NAMALWA (cell line): ENCODE measurements around the gene TENT5C.

Experiments used
- DNase-seq: peaks from one replicate; pipeline ENCODE4 v3.0.0-alpha.2; 2015; ENCODE audit warnings: low spot score

TENT5C gene

GRCh38 chr1:117613969-117614729 lies 8.3 kb downstream of the TENT5C start:
- DNase-seq = no peak

DNA sequence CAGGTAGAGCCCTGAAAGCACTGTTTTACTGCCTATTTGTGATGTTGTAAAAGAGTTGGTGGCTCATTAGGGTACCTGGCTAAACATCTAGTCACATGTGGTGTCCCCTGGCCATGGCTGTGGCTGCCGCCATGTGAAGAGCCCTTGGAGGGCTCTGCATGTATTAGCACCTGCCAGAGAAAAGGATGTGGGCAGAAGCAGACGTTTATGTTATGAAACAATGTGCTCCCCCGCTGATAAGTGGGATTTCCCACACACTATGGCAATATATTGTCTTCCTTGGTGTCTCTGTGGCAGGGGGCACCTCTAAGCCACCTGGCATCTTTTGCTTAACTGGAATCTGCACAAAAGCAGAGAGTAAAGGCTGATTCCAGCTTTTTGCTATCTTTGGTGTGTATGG lies 9.6 kb downstream of the TENT5C start:
- no peak for DNase-seq

- DNase-seq = no peak
These were observed 10.5 kb downstream of the TENT5C start for GRCh38 chr1:117616356-117616755.

GRCh38 chr1:117616967-117617366 lies 11.1 kb downstream of the TENT5C start:
- no peak for DNase-seq

DNA sequence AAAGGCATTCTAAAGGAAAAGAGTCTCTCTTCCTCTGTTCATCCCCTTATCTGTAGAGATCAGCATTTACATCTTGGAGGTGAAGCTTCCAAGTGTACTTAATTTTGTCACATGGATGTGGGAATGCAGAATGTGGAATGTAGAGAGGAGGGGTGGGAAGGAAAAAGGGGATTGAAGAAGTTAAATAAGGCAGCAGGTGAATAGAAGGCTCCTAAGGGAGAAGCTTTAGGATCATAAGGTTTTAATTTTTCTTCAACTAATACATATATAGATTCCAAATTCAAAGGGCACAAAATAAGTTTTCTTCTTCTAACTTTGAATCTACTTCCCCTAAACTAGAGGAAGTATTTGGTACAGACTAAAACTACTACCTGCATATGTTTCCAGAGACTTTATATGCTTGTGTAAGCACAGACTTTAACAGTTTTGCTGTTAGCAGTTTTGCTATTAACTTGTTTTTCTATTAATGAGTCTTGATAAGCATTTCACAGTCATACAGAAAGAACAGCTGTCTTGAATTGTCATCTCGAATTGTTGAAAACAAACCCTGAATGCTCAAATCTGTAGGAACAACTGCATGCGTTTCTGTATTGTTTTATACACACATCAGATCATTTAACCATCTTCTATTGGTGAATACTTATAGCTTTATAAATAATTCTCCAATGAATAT lies 12.7 kb downstream of the TENT5C start:
- DNase-seq = no peak

- no peak for DNase-seq
These were observed 14.6 kb downstream of the TENT5C start for GRCh38 chr1:117620440-117620839.

GRCh38 chr1:117621316-117621715 lies 15.5 kb downstream of the TENT5C start:
- DNase-seq = no peak

DNA sequence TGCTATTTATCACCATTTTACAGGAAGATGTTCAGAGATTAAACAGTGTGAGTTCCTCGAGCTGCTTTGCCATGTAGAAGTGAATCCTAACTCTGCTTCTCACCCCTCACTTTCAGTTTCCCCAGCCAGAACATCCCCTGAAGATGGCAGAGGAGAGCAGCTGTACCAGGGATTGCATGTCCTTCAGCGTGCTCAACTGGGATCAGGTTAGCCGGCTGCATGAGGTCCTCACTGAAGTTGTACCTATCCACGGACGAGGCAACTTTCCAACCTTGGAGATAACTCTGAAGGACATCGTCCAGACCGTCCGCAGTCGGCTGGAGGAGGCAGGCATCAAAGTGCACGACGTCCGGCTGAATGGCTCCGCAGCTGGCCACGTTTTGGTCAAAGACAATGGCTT lies 16.9 kb downstream of the TENT5C start:
- no peak for DNase-seq

- DNase-seq = no peak
These were observed 17.3 kb downstream of the TENT5C start for GRCh38 chr1:117623141-117623540.

DNA sequence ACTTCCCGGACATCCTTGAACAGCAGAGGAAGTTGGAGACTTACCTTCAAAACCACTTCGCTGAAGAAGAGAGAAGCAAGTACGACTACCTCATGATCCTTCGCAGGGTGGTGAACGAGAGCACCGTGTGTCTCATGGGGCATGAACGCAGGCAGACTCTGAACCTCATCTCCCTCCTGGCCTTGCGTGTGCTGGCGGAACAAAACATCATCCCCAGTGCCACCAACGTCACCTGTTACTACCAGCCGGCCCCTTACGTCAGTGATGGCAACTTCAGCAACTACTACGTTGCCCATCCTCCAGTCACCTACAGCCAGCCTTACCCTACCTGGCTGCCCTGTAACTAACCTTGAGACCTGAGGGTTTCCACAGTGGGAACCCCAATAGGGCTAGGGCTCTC lies 17.9 kb downstream of the TENT5C start:
- DNase-seq = no peak

GRCh38 chr1:117627546-117628130 lies 21.8 kb downstream of the TENT5C start:
- no peak for DNase-seq

- DNase-seq = no peak
These were observed 22.5 kb downstream of the TENT5C start for GRCh38 chr1:117628343-117628742.

DNA sequence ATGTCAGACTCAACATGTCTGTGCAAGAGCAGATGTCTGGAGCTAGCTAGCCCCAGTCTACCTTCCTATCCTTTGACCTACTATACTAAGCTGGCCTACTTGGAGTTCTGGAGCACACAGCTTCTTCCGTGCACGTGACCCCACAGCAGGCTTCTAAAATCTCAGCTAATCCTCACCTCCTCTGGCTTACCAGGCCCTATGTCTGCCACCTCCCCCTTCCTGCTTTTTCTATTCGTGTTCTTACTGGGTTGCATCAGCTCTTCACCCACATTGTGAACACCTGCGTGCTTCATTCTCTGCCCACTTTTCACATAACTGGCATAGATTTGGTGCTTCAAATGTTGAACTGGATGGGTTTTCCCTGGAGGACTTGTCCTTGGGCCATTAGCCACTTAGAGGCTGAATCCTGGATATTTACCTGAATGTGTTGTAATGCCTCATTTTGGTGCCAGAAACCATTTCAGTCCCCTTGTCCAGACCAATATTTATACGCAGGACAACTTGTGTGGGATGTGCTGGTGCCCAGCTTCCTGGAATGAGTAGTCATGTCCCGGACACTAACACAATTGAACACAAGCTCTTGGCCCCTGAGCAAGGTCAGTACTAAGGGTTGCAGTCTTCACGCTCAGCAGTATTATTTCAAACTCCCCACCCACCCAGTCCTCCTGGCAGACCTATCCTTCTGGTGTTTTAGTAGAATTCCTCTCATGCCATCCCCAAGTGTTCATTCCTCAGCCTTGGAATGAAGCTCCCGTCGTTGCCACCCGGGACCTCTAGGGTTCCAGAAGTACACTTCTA lies 24.0 kb downstream of the TENT5C start:
- no peak for DNase-seq

- DNase-seq = no peak
These were observed 24.7 kb downstream of the TENT5C start for GRCh38 chr1:117630423-117630998.

GRCh38 chr1:117631359-117632160 lies 25.7 kb downstream of the TENT5C start:
- no peak for DNase-seq

DNA sequence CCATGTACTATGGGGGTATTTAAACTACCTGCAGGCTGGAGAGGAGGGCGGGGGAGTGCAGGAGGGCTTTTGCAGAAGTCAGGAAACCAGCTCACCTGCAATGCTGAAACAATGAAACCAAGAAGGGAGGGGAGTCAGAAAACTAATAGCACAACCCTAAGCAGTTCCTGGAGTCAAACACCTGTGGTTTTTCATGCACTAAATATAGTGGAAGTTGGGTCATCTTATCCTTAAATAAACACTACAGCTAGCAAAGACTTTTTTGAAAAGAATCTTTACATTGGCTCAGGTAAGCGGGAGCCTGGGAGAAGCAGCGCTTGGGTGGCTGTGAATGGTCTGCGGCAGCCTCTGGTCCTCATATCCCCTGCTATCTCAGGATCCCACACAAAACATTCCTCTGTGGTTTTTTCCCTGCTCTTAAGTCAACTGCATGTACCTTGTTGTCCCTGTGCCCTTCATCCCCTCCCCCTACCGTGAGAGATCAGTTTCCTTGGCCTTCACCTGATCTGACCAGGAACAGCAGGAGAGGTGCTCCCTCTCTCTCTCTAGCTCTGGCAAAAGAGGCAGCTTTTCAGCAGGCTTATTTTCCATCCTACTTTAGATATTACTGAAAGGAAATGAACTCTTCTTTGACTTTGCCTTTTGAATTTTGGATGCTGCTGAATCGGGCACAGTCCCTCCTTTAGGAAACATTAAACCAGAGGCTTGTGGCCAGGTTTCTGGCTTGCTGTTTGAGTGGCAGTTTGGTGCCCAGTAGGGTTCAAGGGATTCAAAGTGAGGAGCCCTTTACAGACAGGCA lies 26.6 kb downstream of the TENT5C start:
- no peak for DNase-seq

DNA sequence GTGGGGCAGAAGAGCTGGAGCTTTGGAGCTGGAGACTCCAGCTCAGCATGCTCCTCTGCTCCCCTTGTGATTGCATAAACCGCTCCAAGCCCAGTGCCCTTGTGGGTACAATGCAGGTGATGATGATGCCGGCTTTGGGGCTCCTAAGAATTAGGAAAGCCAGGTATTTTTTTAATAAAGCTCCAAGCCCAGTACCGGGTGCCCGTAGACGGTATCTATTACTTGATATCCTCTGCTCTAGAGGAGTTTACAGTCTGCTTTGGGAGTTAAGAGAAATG lies 27.2 kb downstream of the TENT5C start:
- DNase-seq = no peak

DNA sequence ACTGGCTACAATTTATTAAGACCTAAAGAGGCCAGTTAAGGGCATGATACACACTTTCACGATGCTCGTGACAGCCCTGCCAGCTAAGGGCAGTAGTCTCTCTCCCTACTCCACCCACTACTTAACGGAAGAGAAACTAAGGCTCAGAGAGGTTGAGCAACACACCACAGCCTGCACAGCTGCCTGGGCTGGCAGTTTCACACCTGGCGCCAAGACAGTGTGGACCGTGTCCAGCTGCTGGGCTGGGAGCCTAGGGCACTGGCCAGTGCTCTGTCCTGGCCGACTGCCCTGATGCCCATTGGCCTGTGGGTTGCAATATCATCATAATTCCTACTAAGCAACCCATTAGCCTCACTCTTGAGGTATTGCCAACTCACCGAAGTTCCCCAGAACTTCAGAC lies 27.6 kb downstream of the TENT5C start:
- no peak for DNase-seq

GRCh38 chr1:117633936-117634335 lies 28.1 kb downstream of the TENT5C start:
- DNase-seq = no peak

DNA sequence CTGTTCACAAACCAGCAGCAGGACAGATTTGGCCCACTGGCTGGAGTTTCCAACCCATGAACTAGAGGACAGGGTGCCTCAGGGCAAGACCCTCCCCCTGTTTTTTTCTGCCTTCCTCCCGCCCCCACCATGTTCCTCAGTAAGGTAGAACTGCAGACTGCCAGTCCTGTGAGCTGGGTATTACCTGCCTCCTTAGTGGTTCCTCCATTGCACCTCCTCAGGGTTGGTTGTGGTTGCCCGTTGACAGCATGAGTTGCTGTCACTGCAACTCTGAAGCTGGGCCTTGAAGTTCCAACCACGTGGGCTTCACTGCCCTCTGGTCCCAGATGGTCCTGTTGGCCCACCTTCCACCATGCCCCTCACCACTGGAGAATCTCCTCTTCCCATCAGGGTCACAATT lies 28.8 kb downstream of the TENT5C start:
- no peak for DNase-seq

GRCh38 chr1:117635805-117636204 lies 30.0 kb downstream of the TENT5C start:
- no peak for DNase-seq
